Activated CD8-positive, alpha-beta memory T cell treated with anti-CD3 and anti-CD28 coated beads for 1 hour (primary cell): ENCODE data around the gene RBM26.
A peak's percentile ranks its signal among the peaks of the same experiment; 100 is the strongest.

Experiments used
- DNase-seq, 2 donors: peaks; one replicate each; pipeline ENCODE4 v3.0.0-alpha.2; 2020; ENCODE audit warnings: low read depth in 1 of 2; ENCODE audit errors: extremely low read depth in 1 of 2

RBM26 gene

DNA sequence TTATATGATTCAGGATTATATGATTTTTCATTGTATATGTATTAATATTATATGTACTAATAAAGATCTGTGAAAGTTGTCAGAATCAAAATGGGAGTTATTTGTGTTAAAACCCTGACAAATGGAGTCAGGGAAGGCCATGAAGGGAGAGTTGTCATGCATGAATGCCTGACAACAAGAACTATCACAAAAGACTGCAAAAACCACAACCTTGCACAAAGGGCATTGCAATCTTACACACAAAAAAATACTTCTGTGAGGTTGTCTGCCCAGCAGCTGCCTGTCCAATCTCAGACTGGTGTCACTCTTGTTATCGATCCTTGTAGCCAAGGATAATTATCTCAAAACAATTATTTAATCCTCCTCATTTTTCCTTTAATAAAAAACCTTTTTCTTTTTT is 21.2 kb upstream of the RBM26 start:
- DNase-seq, result no peak

- DNase-seq, result no peak
These were observed 18.0 kb upstream of the RBM26 start for GRCh38 chr13:79423801-79424642.

DNA sequence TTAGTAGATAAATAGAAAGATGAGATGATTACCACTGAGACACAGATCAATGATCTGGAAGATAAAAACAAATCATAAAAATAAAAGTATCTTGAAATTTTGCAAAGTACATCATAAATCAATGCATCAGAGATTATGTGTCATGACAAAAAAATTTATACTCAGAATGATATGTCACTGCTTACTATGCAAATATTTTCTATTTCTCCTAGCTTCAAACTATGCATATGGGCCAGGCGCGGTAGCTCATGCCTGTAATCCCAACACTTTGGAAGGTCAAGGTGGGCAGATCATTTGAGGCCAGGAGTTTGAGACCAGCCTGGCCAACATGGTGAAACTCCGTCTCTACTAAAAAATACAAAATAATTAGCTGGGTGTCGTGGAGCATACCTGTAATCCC is 17.3 kb upstream of the RBM26 start:
- DNase-seq, result no peak

DNA sequence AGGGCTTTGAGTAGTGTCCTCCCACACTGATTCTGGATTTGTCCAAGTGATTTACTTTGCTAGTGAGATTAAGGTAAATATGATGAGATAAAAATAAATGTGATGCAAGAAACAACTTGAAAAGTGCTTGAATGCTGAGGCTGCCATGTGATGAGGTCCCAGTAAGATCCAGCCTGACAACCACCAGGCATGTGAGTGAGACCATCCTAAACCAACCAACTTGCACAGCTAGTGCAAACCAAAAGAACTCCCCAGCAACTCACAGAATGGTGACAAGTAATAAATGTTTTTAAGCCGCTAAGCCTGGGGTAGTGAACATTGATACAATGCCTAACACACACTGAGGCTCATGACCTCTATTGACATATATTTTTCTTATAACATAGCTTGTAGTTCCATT is 13.3 kb upstream of the RBM26 start:
- DNase-seq, result no peak

DNA sequence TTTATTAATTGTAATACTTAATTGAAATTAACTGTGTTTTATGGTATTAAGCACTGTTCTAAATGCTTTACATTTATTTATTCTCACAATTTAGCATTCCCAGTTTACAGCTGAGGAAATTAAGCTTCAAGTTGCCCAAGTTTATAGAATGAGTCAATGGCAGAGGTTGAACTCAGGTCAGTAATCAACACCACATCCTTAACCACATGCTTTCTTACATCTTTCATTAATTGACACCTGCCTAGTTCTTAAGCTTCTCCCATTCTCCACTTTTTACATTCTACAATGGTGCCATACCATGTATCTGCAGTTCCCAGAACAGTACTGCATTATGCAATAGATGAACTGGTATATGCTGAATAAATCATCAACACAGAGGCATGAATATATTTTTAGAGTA is 11.7 kb upstream of the RBM26 start:
- no peak for DNase-seq

DNA sequence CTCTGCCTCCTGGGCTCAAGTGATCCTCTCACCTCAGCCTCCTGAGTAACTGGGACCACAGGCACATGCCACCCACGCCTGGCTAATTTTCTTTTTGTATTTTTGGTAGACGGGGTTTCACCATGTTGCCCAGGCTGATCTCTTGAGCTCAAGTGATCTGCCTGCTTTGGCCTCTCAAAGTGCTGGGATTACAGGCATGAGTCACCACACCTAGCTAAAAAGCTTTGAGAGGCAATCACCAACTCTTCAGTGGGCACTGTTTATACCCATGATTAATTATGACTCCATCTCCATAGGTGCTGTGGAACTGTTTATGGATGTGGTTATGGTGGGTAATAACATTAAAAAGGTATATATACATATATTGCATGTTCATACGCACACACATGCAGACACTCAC is 7.5 kb upstream of the RBM26 start:
- DNase-seq, result no peak

GRCh38 chr13:79409828-79410227 is 3.8 kb upstream of the RBM26 start:
- DNase-seq, result no peak

GRCh38 chr13:79407349-79407979 is 1.4 kb upstream of the RBM26 start:
- no peak for DNase-seq

GRCh38 chr13:79406597-79406908 is 498 bp upstream of the RBM26 start:
- DNase-seq, result no peak

DNA sequence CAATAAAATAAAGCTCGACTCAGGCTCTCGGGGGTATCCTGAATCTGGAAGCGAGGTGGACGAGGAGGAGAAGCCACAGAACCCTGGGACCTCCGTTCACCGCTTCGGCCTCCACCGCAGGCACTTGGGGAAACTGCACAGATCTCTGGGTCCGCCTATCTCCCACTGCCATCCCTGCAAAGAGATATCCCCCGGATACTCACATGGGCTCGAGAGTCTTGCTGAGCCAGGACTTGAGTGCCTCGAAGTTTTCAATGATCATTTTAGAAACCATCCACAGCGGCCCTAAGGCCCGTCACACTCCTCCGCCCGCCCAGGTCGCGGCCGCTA is 589 bp downstream of the RBM26 start:
- no peak for DNase-seq

DNA sequence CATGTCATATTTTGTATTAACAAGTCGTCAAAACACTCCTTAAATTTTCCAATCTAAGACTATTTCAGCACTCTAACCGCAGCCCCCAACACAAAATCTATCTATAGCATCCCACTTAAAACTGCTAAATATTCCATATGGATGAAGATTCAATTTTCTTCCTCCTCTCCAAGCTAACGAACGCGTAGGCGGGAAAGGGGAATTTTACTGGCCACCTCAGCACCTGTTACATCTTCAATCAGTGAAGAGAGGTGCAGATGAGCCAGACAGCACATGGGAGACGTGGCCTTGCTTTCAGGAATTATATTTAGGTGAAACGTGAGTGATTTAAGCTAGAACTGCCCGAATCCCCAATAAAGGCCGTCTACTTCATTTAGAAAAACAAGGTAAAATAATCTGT is 1.1 kb downstream of the RBM26 start:
- DNase-seq, result no peak

- DNase-seq, result no peak
These were observed 1.7 kb downstream of the RBM26 start for GRCh38 chr13:79404361-79404760.

DNA sequence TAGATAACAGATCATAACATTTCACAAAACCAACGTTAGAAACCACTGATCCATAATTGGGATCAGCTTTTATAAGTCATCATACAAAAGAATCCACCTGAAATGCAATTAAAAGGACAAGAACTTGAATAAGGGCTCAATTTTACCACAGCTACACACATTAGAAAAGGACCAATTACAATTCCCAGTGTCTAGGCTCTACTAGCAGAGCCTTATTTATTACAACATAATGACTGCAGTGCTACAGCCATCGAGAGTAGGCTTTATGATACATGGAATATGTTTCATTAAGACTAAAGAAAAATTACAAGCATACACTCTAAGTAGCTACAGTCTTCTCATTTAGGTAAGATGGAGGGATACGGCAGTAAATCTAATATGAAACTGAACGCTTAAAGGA is 2.9 kb downstream of the RBM26 start:
- DNase-seq, result no peak

GRCh38 chr13:79402679-79403078 is 3.4 kb downstream of the RBM26 start:
- no peak for DNase-seq

GRCh38 chr13:79402074-79402635 is 3.9 kb downstream of the RBM26 start:
- no peak for DNase-seq

- no peak for DNase-seq
These were observed 4.6 kb downstream of the RBM26 start for GRCh38 chr13:79401259-79402070.

- DNase-seq, result no peak
These were observed 7.1 kb downstream of the RBM26 start for GRCh38 chr13:79398915-79399314.

GRCh38 chr13:79398127-79398526 is 7.9 kb downstream of the RBM26 start:
- DNase-seq, result no peak

GRCh38 chr13:79395881-79396280 is 10.2 kb downstream of the RBM26 start:
- DNase-seq, result no peak

- peak in 1 of 2 donors; percentile 8 for DNase-seq
These were observed 12.3 kb downstream of the RBM26 start for GRCh38 chr13:79393564-79394249.

DNA sequence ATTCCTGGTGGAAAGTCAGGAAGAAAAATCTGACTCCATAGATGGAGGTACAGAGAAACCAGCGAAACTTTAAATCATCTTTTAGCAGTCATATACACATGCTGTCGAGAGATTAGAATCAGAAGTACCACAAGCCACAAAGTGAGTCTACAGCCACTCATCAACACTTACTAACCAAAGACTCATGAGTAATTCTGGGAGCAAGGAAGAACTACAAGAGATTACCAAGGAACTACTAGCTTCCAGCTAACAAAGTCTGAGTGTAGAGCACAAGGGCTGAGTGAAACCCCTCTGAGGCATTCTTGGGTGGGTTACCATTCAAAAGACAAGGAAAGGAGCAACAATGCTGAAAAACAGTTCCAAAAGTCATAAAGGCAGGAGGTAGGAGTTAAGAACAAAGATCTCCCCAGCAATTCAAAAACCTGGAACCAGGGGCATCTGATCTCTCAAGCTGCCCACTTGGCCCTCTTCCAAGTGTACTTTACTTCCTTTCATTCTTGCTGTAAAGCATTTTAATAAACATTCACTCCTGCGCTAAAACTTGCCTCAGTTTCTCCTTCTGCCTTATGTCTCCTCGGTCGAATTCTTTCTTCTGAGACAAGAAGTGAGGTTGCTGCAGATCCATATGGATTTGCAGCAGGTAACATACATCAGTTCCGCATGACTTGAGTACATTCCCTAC is 13.0 kb downstream of the RBM26 start:
- no peak for DNase-seq
